Measurements from ENCODE around the gene ZMIZ1.

DNA sequence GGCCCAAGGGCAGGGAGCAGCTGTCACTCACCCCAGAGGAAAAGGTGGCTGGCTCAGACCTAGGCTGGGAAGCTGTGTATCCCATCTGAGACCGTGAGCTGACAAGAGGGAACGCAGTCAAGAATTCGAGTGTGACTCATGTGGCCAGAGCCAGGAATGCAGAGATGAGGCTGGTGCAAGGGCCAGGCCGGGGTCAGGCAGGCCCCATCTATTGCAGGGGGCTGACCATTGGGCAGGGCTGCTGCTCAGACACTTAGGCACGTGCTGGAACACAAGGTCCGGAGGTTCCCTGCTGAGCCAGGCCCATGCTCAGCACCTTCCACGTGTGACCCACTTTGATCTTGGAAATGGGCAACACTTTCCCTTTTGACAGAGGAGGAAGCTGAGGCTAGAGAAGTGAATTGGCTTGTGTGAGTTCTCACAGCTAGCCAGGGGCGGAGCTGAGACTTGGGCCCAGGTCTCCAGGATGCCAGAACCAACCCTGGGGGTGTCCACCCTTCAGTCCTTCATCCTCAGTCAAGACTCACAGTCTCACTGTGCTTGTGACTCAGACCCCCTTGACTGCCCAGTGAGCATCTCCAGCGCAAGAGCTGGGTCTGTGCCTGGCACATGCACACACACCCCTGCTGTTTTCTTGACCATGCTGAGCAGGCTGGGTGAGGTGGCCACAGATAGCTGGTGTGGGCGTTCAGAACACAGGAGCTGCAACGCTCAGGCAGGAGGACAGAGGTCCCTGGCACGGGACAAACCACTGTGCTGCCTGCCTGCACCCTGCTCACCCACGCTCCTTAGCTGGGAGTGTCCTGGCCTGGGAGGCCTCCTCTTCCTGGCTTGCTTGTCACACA, 230.9 kb downstream of the ZMIZ1 start:
- TF ChIP-seq, protein P1, sequence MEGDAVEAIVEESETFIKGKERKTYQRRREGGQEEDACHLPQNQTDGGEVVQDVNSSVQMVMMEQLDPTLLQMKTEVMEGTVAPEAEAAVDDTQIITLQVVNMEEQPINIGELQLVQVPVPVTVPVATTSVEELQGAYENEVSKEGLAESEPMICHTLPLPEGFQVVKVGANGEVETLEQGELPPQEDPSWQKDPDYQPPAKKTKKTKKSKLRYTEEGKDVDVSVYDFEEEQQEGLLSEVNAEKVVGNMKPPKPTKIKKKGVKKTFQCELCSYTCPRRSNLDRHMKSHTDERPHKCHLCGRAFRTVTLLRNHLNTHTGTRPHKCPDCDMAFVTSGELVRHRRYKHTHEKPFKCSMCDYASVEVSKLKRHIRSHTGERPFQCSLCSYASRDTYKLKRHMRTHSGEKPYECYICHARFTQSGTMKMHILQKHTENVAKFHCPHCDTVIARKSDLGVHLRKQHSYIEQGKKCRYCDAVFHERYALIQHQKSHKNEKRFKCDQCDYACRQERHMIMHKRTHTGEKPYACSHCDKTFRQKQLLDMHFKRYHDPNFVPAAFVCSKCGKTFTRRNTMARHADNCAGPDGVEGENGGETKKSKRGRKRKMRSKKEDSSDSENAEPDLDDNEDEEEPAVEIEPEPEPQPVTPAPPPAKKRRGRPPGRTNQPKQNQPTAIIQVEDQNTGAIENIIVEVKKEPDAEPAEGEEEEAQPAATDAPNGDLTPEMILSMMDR (conservative IDR thresholded peaks at IDR 0.05; ENCODE audit: low read length) = no peak
- TF ChIP-seq EZH2phosphoT487 (IDR thresholded peaks at IDR 0.05; ENCODE audit: borderline replicate concordance) = no peak

Data from Loucy (cell line).